ENCODE measurements around the gene BHMT.
"Not testable (repeated sequence)": the region's sequence is repeated elsewhere in the genome, so short reads cannot be mapped to it uniquely, and the experiment has no call there.

BHMT gene

DNA sequence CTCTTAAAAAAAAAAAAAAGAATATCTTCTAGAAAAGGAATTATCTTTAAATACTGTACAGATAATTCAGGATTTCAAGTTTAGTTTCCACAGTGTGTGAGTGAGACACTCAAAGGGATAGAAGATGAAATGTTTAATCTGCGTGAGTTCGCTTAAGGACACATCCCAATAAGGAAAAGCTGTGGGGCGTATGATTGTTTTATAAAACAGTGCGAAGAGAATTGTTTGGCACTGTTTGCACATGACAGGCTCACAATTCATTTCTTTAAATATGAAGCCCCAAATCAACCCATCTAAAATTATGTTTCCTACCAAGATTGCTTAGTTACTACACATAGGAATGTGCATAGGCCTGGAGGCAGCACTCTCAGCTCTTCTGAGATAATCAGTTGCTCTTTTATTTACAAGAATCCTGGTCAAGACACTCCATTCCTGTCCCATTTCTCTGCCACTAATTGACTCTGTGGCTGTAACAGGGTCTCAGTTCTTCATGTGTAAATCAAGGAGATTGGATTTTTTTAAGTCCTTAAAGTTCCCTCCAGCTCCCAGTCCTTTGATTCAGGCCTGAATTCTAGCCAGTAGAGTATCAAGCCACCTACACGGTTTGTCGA lies 60.1 kb downstream of the BHMT start:
- no peak for DNase-seq (ENCODE audit: low read depth in 1 of 2, low spot score in 1 of 2)

DNA sequence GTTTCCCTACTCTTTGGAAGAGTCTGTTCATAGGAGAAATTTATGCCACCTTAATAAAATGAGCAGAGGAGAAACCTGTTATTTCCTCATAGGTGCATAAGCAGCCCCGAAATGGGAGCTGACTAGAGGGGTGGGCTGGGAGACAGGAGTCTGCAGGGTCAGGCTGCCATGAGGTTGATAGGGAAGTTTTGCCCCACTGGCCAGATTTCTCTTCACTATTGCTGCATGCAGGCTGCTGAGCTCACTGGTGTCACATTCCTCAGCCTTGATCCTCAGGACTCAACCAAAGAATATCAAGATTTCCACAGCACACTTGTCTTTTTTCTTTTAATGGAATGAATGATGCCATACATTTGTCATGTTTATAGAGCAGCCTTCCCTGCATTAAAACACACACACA lies 60.7 kb downstream of the BHMT start:
- DNase-seq (ENCODE audit: low read depth in 1 of 2, low spot score in 1 of 2): no peak

GRCh38 chr5:79173626-79174025 lies 62.0 kb downstream of the BHMT start:
- DNase-seq (ENCODE audit: low read depth in 1 of 2, low spot score in 1 of 2): no peak

DNA sequence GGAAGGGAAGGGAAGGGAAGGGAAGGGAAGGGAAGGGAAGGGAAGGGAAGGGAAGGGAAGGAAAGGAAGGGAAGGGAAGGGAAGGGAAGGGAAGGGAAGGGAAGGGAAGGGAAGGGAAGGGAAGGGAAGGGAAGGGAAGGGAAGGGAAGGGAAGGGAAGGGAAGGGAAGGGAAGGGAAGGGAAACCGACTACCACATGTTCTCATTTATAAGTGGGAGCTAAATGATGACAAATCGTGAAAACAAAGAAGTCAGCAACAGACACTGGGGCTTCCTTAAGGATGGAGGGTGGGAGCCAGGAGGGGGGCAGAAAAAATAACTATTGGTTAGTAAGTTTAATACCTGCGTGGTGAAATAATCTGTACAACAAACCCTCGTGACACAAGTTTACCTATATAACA lies 68.8 kb downstream of the BHMT start:
- not testable (repeated sequence) for DNase-seq (ENCODE audit: low read depth in 1 of 2, low spot score in 1 of 2)

- no peak for DNase-seq (ENCODE audit: low read depth in 1 of 2, low spot score in 1 of 2)
These were observed 69.9 kb downstream of the BHMT start for GRCh38 chr5:79181419-79182022.
